Choroid plexus epithelial cell (primary cell): ENCODE measurements around the gene CYP46A1.

ENCODE experiments used
- DNase-seq: peaks from one replicate; pipeline ENCODE4 v3.0.0-alpha.2; 2010; ENCODE audit warnings: low read depth
- H3K4me3 ChIP-seq: 2 replicates; pipeline ENCODE4 v1.5.1; 2011; ENCODE audit warnings: low read depth, mild to moderate bottlenecking, control low read depth, low read length, moderate library complexity
- CTCF ChIP-seq: conservative IDR thresholded peaks from 2 replicates; pipeline ENCODE4 v1.5.1; 2011; ENCODE audit warnings: low read depth, mild to moderate bottlenecking, control low read depth, inconsistent platforms, low read length, moderate library complexity

Gene CYP46A1

GRCh38 chr14:99747582-99748330 is 63.7 kb downstream of the CYP46A1 start:
- DNase-seq = no peak
- no peak for TF ChIP-seq CTCF
- no peak overlapping the region for H3K4me3 ChIP-seq

- TF ChIP-seq CTCF = no peak
- no peak overlapping the region for H3K4me3 ChIP-seq
- no peak for DNase-seq
These were observed 64.4 kb downstream of the CYP46A1 start for GRCh38 chr14:99748529-99748928.

- TF ChIP-seq CTCF = peak; percentile 32
- no peak for DNase-seq
- no peak overlapping the region for H3K4me3 ChIP-seq
These were observed 65.0 kb downstream of the CYP46A1 start for GRCh38 chr14:99749142-99749541.

- no peak for TF ChIP-seq CTCF
- no peak overlapping the region for H3K4me3 ChIP-seq
- DNase-seq = no peak
These were observed 65.9 kb downstream of the CYP46A1 start for GRCh38 chr14:99749763-99750715.

- no peak overlapping the region for H3K4me3 ChIP-seq
- DNase-seq = no peak
- TF ChIP-seq CTCF = no peak
These were observed 66.8 kb downstream of the CYP46A1 start for GRCh38 chr14:99750746-99751450.

- H3K4me3 ChIP-seq = no peak overlapping the region
- no peak for TF ChIP-seq CTCF
- DNase-seq = no peak
These were observed 67.7 kb downstream of the CYP46A1 start for GRCh38 chr14:99751539-99752485.
